Neuronal stem cell (in vitro differentiated cells): ENCODE data around the gene AFAP1.

Experiments used
- DNase-seq: peaks from one replicate; pipeline ENCODE4 v3.0.0-alpha.2; 2013; ENCODE audit warnings: low spot score
- H2AFZ ChIP-seq: one replicate; pipeline ENCODE4 v1.6.1; 2013; ENCODE audit warnings: mild to moderate bottlenecking, low read length, inconsistent platforms
- H2AK5ac ChIP-seq: 2 replicates; pipeline ENCODE4 v1.6.1; 2013; ENCODE audit warnings: low read depth, mild to moderate bottlenecking, inconsistent platforms, low read length, moderate library complexity, mixed read lengths
- H2BK120ac ChIP-seq: 2 replicates; pipeline ENCODE4 v1.6.1; 2013; ENCODE audit warnings: low read depth, mild to moderate bottlenecking, inconsistent platforms, low read length, moderate library complexity, mixed read lengths
- H2BK12ac ChIP-seq: one replicate; pipeline ENCODE4 v1.6.1; 2013; ENCODE audit warnings: low read length, inconsistent platforms
- H2BK15ac ChIP-seq: 2 replicates; pipeline ENCODE4 v1.6.1; 2013; ENCODE audit warnings: mild to moderate bottlenecking, low read length, inconsistent platforms, mixed read lengths
- H2BK5ac ChIP-seq: one replicate; pipeline ENCODE4 v1.6.1; 2013; ENCODE audit warnings: inconsistent platforms, mild to moderate bottlenecking, low read length, moderate library complexity
- H3K14ac ChIP-seq: one replicate; pipeline ENCODE4 v1.6.1; 2013; ENCODE audit warnings: low read length, inconsistent platforms
- H3K18ac ChIP-seq: 2 replicates; pipeline ENCODE4 v1.6.1; 2013; ENCODE audit warnings: low read length, inconsistent platforms
- H3K23ac ChIP-seq: 2 replicates; pipeline ENCODE4 v1.6.1; 2013; ENCODE audit warnings: low read depth, mild to moderate bottlenecking, mixed read lengths, low read length, inconsistent platforms; ENCODE audit not compliant: poor library complexity
- H3K27ac ChIP-seq: replicated peaks from 3 replicates; pipeline ENCODE4 v1.5.1; 2013; ENCODE audit warnings: low read length, inconsistent platforms
- H3K27me3 ChIP-seq, 3 experiments: 2 replicates each; pipeline ENCODE4 v1.6.1; 2013; ENCODE audit warnings: low read length in 3 of 3, mild to moderate bottlenecking in 2 of 3, inconsistent platforms in 1 of 3, low read depth in 1 of 3, mixed read lengths in 1 of 3, moderate library complexity in 1 of 3; ENCODE audit not compliant: control insufficient read depth in 3 of 3, insufficient read depth in 3 of 3
- H3K36me3 ChIP-seq, 2 donors: replicated peaks in 1 of 2; 2 replicates each; pipeline ENCODE4 v1.6.1; 2013; ENCODE audit warnings: low read length in 2 of 2; ENCODE audit not compliant: control insufficient read depth in 2 of 2, insufficient read depth in 2 of 2
- H3K4ac ChIP-seq: 2 replicates; pipeline ENCODE4 v1.6.1; 2013; ENCODE audit warnings: inconsistent platforms, mild to moderate bottlenecking, low read length, moderate library complexity
- H3K4me1 ChIP-seq, 2 donors: 1 replicate in 1 of 2; 2 replicates in 1 of 2; pipeline ENCODE4 v1.6.1; 2013; ENCODE audit warnings: low read length in 2 of 2, low read depth in 1 of 2; ENCODE audit not compliant: control insufficient read depth in 2 of 2, insufficient read depth in 1 of 2
- H3K4me2 ChIP-seq: one replicate; pipeline ENCODE4 v1.6.1; 2013; ENCODE audit warnings: mild to moderate bottlenecking, low read length, inconsistent platforms; ENCODE audit not compliant: insufficient read depth, poor library complexity, severe bottlenecking
- H3K4me3 ChIP-seq, 2 donors: 2 replicates each; pipeline ENCODE4 v1.5.1; 2013; ENCODE audit warnings: low read length in 2 of 2, mild to moderate bottlenecking in 2 of 2, inconsistent platforms in 1 of 2, moderate library complexity in 1 of 2
- H3K79me1 ChIP-seq: one replicate; pipeline ENCODE4 v1.6.1; 2013; ENCODE audit warnings: low read depth, mild to moderate bottlenecking, inconsistent platforms, low read length, moderate library complexity
- H3K9ac ChIP-seq: one replicate; pipeline ENCODE4 v1.6.1; 2013; ENCODE audit warnings: mild to moderate bottlenecking, low read depth, low read length, inconsistent platforms; ENCODE audit not compliant: poor library complexity
- H3K9me3 ChIP-seq, 2 donors: replicated peaks in 1 of 2; 2 replicates each; pipeline versions ENCODE3 to v1.6.1; 2013; ENCODE audit warnings: low read length in 2 of 2, mild to moderate bottlenecking in 2 of 2, inconsistent platforms in 1 of 2, low read depth in 1 of 2, mixed read lengths in 1 of 2, moderate library complexity in 1 of 2; ENCODE audit not compliant: control insufficient read depth in 2 of 2, insufficient read depth in 1 of 2
- H4K8ac ChIP-seq: one replicate; pipeline ENCODE4 v1.6.1; 2013; ENCODE audit warnings: low read depth, mild to moderate bottlenecking, inconsistent platforms, low read length, moderate library complexity
- H4K91ac ChIP-seq: one replicate; pipeline ENCODE4 v1.6.1; 2013; ENCODE audit warnings: low read length, low read depth, mild to moderate bottlenecking, inconsistent platforms; ENCODE audit not compliant: poor library complexity
- WGBS, 2 donors: extraction: QIAGEN DNeasy Blood & Tissue Kit; methylation state at CpG; one replicate each; pipeline ENCODE4 v1.1.7; 2013; ENCODE audit warnings: missing lambda C conversion rate in 2 of 2, mixed read lengths in 1 of 2; ENCODE audit not compliant: insufficient read length in 2 of 2, insufficient replicate concordance in 1 of 2; ENCODE audit errors: extremely low coverage in 2 of 2; 5-methylcytosine and 5-hydroxymethylcytosine counted together

Gene AFAP1

DNA sequence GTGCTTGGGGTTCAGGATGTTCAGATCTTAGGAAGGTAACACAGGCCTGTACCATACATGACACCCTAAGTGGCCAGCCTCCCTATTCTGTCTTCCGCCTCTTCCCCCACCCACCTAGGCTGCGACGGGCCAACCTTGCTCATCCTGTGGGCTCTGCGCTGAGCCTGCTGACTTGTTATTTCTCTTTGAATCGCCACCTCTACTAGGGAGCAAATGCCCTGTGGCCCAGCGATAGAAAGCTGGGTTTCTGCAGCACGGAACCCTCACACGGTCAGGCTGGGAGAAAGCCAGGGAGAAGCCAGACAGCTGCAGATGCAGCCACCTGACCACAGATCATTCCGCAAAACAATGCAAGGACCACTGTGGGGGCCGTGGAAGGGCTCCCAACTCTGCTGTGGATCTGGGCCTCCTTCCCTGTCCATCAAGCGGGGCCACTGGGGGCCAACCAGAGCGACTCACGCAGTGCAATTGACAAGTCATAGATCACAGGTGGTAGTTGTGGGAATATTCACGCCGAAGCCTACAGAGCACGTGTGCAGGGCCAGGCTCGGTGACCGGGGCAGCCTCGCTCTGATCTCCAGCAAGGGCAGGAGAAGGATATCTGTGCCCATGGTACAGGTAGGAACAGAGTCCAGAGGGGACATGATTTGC lies 227.5 kb downstream of the AFAP1 start:
- Histone ChIP-seq H2BK12ac (no peak overlapping the region), H3K18ac (peak overlapping the region; percentile 35), H3K27ac (no peak overlapping the region), H2BK5ac (no peak overlapping the region), H4K91ac (no peak overlapping the region), H2BK120ac (no peak overlapping the region), H3K23ac (peak overlapping the region; percentile 38), H4K8ac (peak overlapping the region; percentile 75), H3K36me3 (no peaks in the 10 kb centered on the region), H3K4me1 (peaks cover 3 to 20% of the 10 kb centered on the region in 2 donors), H3K4me2 (no peak overlapping the region), H3K4ac (no peak overlapping the region), H2BK15ac (peak overlapping the region; percentile 91), H3K4me3 (no peak overlapping the region), H3K79me1 (no peaks in the 10 kb centered on the region), H3K9me3 (no peaks in the 10 kb centered on the region), H2AFZ (no peak overlapping the region), H3K27me3 (peaks cover 0 to 4% (median 0%) of the 10 kb centered on the region in 3 experiments), H2AK5ac (no peak overlapping the region), H3K14ac (no peak overlapping the region), H3K9ac (no peak overlapping the region)
- no peak for DNase-seq
- no CpG with 5 or more reads among the region's 19 CpGs for WGBS, 2 donors

DNA sequence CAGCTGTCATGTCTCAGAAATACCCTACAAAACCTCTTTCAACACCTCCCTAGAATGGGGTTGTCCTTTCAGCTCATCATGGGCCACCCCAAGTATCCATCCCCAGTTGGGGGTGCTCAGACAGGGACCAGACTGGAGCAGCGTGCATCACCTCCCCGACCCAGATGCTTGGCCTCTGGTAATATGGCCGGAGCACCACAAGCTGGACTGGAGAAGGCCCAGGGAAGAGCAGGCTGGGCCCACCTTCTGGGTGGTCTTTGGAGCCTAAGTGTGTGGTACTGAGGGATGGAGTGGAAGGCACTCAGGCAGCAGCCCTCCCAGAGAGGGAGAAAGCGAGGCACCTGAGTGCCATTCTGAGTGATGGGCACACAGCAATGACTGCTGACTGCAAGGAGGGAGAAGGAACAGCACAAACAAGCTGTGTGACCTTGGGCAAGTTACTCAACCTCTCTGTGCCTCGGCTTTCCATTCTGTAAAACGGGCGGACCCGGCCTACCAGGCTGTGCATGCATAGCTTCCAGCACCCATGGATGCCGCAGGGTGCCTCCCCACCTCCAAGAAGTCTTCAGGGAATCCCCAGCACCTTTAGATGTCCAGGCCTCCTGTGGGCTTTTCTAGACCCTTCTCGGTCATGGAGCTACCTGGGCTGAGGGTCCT lies 228.2 kb downstream of the AFAP1 start:
- peaks cover 0 to 4% (median 0%) of the 10 kb centered on the region in 3 experiments for H3K27me3 ChIP-seq
- H3K36me3 ChIP-seq, result no peaks in the 10 kb centered on the region
- no peak overlapping the region for H3K4ac ChIP-seq
- no peak overlapping the region for H2BK120ac ChIP-seq
- no peaks in the 10 kb centered on the region for H3K79me1 ChIP-seq
- no peak overlapping the region for H2AFZ ChIP-seq
- H2AK5ac ChIP-seq, result peak overlapping the region; percentile 76
- no peak overlapping the region for H3K14ac ChIP-seq
- H2BK5ac ChIP-seq, result peak overlapping the region; percentile 2
- peak overlapping the region; percentile 66 for H3K18ac ChIP-seq
- WGBS, 2 donors, result no CpG with 5 or more reads among the region's 10 CpGs
- no peak for DNase-seq
- no peak overlapping the region for H3K27ac ChIP-seq
- peak overlapping the region; percentile 73 for H4K8ac ChIP-seq
- peak overlapping the region; percentile 54 for H3K9ac ChIP-seq
- H3K4me1 ChIP-seq, result peaks cover 3 to 20% of the 10 kb centered on the region in 2 donors
- no peaks in the 10 kb centered on the region for H3K9me3 ChIP-seq
- no peak overlapping the region for H3K4me2 ChIP-seq
- H3K4me3 ChIP-seq, result no peak overlapping the region
- H4K91ac ChIP-seq, result no peak overlapping the region
- H2BK12ac ChIP-seq, result peak overlapping the region; percentile 69
- peak overlapping the region; percentile 91 for H2BK15ac ChIP-seq
- H3K23ac ChIP-seq, result peak overlapping the region; percentile 87

DNA sequence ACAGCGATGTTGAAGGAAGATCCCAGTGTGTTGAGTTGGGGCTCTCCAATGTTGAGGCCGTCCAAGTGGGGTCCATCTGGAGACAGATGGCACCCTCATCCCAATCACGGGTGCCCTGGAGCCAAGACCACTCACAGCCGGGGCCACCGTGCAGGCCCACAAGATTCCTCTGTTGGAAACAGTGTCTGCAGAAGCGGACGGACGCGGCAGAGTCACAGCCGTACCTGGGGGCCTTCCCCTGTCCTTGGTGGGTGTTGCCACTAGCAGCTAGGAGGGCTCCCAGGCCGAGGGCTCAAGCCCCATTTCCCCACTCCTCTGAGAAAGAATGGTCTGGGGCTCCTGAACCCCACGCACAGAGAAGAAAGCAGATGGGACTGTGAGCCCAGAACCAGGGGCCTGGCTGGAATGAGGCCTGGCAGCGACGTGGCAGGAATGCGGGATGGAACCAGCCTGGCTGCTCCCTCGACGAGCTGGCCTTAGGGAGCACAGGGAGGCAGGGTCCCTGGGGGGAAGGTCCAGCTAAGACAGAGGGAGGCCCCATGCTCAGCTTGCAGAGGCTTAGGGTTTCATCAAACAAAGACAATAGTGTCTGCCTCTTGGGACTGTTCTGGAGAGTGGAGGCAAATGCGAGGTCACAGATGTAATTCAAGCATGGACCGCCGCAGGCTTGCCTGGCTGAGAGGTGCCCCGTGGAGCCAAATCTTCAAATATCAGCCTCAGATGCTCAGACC lies 228.9 kb downstream of the AFAP1 start:
- no CpG with 5 or more reads among the region's 21 CpGs for WGBS, 2 donors
- no peak overlapping the region for H2BK120ac ChIP-seq
- peaks cover 0 to 4% (median 0%) of the 10 kb centered on the region in 3 experiments for H3K27me3 ChIP-seq
- H2BK15ac ChIP-seq, result peak overlapping the region; percentile 77
- H3K9ac ChIP-seq, result no peak overlapping the region
- no peaks in the 10 kb centered on the region for H3K36me3 ChIP-seq
- H3K4me3 ChIP-seq, result no peak overlapping the region
- H3K18ac ChIP-seq, result peak overlapping the region; percentile 79
- H2BK12ac ChIP-seq, result no peak overlapping the region
- H2AK5ac ChIP-seq, result peak overlapping the region; percentile 80
- no peak overlapping the region for H3K4me2 ChIP-seq
- H3K4ac ChIP-seq, result no peak overlapping the region
- H3K27ac ChIP-seq, result no peak overlapping the region
- H3K23ac ChIP-seq, result no peak overlapping the region
- no peak overlapping the region for H4K91ac ChIP-seq
- no peak overlapping the region for H4K8ac ChIP-seq
- no peaks in the 10 kb centered on the region for H3K9me3 ChIP-seq
- DNase-seq, result no peak
- no peak overlapping the region for H2AFZ ChIP-seq
- H2BK5ac ChIP-seq, result peak overlapping the region; percentile 2
- H3K4me1 ChIP-seq, result peaks cover 3 to 20% of the 10 kb centered on the region in 2 donors
- no peaks in the 10 kb centered on the region for H3K79me1 ChIP-seq
- H3K14ac ChIP-seq, result no peak overlapping the region

DNA sequence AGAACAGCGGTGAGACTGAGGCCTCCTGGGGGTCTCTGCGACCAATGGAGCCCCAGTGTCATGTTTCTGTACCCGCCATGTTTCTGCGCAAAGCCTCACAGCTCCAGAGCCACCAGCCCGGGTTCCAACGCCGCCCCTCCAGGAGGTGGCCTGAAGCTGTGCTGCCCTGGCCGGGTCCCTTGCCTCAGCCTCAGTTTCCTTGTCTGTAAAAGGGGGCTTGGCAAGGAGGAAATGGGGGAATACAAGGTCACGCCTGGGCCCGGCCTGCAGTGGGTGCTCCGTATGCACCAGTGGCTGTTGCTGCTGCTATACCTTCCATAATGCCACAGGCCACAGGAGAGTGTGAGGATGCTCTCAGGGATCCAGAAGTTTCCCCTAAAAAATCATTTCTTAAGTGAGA lies 229.5 kb downstream of the AFAP1 start:
- peaks cover 0 to 4% (median 0%) of the 10 kb centered on the region in 3 experiments for H3K27me3 ChIP-seq
- H4K8ac ChIP-seq, result no peak overlapping the region
- H3K14ac ChIP-seq, result no peak overlapping the region
- no peak overlapping the region for H2BK120ac ChIP-seq
- H3K4me3 ChIP-seq, result no peak overlapping the region
- no peak overlapping the region for H2BK15ac ChIP-seq
- no peak for DNase-seq
- peak overlapping the region; percentile 80 for H2AK5ac ChIP-seq
- H3K9ac ChIP-seq, result peak overlapping the region; percentile 22
- H3K4me1 ChIP-seq, result peaks cover 3 to 22% of the 10 kb centered on the region in 2 donors
- H2AFZ ChIP-seq, result no peak overlapping the region
- no peak overlapping the region for H2BK12ac ChIP-seq
- H3K79me1 ChIP-seq, result no peaks in the 10 kb centered on the region
- WGBS, 2 donors, result no CpG with 5 or more reads among the region's 11 CpGs
- no peaks in the 10 kb centered on the region for H3K36me3 ChIP-seq
- no peak overlapping the region for H3K27ac ChIP-seq
- H4K91ac ChIP-seq, result no peak overlapping the region
- no peak overlapping the region for H3K4me2 ChIP-seq
- no peak overlapping the region for H3K23ac ChIP-seq
- H3K4ac ChIP-seq, result no peak overlapping the region
- no peak overlapping the region for H2BK5ac ChIP-seq
- no peaks in the 10 kb centered on the region for H3K9me3 ChIP-seq
- H3K18ac ChIP-seq, result peak overlapping the region; percentile 56
